Measurements from ENCODE around the gene CDH13.

GRCh38 chr16:83366228-83366627 lies 739.5 kb downstream of the CDH13 start:
- TF ChIP-seq FOXP2 (optimal IDR thresholded peaks at IDR 0.05; ENCODE audit: control extremely low read depth, extremely low read length, insufficient read depth) (no peak), POLR2AphosphoS5 (IDR thresholded peaks at IDR 0.05; ENCODE audit: borderline replicate concordance, low read depth, low read length) (no peak), EZH2 (IDR thresholded peaks at IDR 0.05) (no peak)

All from SK-N-MC (cell line).